GM12864 (cell line): Measurements from ENCODE around the gene VEZT.

Experiments
- DNase-seq: peaks from one replicate; pipeline ENCODE4 v3.0.0-alpha.2; 2011; ENCODE audit warnings: low read depth
- H3K4me3 ChIP-seq: 2 replicates; pipeline ENCODE4 v1.5.1; 2011; ENCODE audit warnings: mild to moderate bottlenecking, low read depth, low read length, control low read depth
- CTCF ChIP-seq: IDR thresholded peaks from 2 replicates; pipeline ENCODE4 v1.5.1; 2011; ENCODE audit warnings: low read depth, mild to moderate bottlenecking, moderate library complexity, low read length, control low read depth, inconsistent platforms; ENCODE audit errors: missing control alignments

VEZT gene

GRCh38 chr12:95241761-95242506, 24.3 kb downstream of the VEZT start:
- DNase-seq, result no peak
- TF ChIP-seq CTCF, result no peak
- H3K4me3 ChIP-seq, result no peak overlapping the region

- no peak overlapping the region for H3K4me3 ChIP-seq
- no peak for TF ChIP-seq CTCF
- no peak for DNase-seq
Observed at GRCh38 chr12:95243497-95244183, 26.0 kb downstream of the VEZT start.

- TF ChIP-seq CTCF, result no peak
- no peak for DNase-seq
- no peak overlapping the region for H3K4me3 ChIP-seq
Observed at GRCh38 chr12:95244350-95244749, 26.7 kb downstream of the VEZT start.

- no peak for TF ChIP-seq CTCF
- no peak overlapping the region for H3K4me3 ChIP-seq
- DNase-seq, result no peak
Observed at GRCh38 chr12:95248095-95248494, 30.5 kb downstream of the VEZT start.

- no peak for DNase-seq
- H3K4me3 ChIP-seq, result no peak overlapping the region
- TF ChIP-seq CTCF, result no peak
Observed at GRCh38 chr12:95248604-95249360, 31.2 kb downstream of the VEZT start.

GRCh38 chr12:95253386-95253785, 35.8 kb downstream of the VEZT start:
- no peak for TF ChIP-seq CTCF
- no peak for DNase-seq
- no peak overlapping the region for H3K4me3 ChIP-seq
